RCC 7860 (cell line): ENCODE data around the gene ZDHHC5.
A peak's percentile ranks its signal among the peaks of the same experiment; 100 is the strongest.
"Not testable (repeated sequence)": the region's sequence is repeated elsewhere in the genome, so short reads cannot be mapped to it uniquely, and the experiment has no call there.

Source experiments
- DNase-seq: peaks from one replicate; pipeline ENCODE4 v3.0.0-alpha.2; 2015; ENCODE audit warnings: low spot score
- FAIRE-seq: peaks from 2 replicates; lab custom pipeline; 2012; peaks lifted over from hg19 to GRCh38; lab: Jason Lieb, UNC

ZDHHC5 gene

DNA sequence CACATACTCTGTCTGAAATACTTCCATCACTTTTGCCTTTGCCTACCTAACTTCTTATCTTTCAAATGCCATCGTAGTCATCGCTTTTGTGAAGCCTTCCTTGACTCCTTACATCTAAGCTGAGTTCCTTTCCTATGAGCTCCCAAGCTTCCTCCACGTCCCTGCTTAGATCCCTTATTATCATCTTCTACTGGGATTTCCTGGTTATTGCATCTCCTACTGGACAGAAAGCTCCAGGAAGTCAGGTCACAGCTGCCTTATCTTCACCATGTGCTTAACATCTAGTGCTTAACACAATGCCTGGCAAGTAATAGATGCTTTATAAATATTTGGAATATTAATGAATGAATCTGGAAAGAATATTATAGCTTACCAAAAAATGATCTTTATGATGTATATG is 24.1 kb upstream of the ZDHHC5 start:
- FAIRE-seq = no peak

DNA sequence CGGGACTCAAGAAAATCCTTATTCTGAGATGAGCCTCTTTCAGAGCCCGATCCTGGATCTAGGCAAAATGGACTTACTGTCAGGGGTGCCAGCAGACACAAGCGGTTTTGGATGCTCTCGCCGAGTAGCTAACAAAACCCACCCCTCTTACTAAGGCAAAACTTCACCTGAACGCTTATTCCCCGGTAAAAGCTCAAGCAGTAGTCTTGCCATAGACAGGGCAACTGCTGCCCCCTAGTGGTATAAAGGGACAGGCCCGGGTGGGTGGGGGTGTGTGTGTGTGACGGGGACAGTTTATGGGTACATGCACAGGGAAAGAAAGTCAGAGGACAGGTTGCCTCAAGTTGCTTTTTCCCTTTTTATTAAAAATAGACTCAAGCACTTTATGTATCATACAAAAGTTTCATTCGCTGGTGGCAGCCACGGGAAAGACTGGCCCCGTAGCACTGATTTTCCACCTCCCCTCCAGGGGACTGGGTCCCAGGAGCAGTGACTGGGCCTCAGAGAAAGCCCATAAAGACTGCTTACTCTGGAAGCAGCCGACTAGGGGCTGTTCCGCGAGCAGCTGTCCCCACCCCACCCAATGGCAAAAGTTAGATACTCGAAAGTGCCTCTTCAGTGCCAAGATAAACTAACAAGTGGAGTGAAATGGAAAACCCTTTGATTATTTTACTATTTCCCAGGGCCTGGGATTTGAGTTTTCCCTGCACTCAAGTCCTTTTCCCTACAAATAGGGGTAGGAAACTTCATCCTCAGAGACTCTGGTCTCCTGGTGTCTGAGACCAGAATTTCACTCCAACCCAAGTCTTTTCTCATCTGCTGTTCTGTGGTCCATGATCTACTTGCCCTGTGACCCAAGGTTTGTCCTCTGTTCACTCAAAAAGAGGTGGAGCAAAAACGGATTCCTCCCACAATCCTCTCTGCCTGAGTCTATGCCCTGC is 22.9 kb upstream of the ZDHHC5 start:
- peak; percentile 16 for DNase-seq
- no peak for FAIRE-seq

More for the DNA sequence above, 24.1 kb upstream of the ZDHHC5 start:
- no peak for DNase-seq

DNA sequence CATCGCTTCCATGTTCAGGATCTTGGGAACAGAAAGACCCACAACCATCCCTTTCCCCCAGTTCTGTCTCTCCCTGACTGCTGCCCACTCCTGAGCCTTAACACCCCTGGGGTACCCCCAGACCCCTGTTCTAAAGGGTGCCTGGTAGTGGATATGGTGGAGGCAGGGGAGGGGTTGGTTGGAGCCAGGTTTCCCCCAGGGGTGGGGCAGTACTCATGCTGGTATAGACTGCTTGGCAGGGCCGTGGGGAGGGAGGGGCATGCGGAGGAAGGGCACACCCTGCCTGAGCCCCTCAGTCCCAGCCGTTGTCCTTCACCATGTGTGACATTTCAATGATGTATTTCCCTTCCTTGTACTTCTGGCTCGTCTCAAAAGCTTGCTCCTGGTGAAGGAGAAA is 22.2 kb upstream of the ZDHHC5 start:
- FAIRE-seq = no peak
- no peak for DNase-seq

DNA sequence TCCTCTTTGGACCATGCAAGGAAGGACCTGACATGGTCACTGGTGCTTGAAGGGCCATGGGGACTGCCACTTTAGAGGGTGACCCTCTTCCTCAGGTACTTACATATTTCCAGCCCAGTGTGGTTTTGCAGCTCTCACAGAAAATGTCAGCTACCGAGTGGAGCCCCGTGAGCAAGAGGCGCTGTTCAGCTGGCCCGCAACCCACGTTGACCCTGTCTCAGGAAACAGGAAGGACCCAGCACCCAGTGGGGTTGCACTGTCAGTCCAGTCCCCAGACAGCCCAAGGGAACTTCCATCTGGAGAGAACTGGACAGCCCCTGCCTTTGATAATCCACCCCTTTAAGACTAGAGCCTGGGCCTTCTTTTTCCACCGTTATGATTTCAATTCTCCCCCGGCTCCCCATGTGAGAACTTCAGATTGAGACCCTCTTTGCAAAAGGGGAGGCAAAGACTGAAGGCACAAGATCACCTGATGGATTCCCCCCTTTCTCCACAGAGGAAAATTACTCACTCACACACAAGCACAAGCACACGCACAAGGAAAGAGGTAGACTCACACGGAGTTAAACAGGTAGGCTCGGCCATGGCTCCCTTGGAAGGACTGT is 21.6 kb upstream of the ZDHHC5 start:
- FAIRE-seq (no peak), DNase-seq (no peak)

DNA sequence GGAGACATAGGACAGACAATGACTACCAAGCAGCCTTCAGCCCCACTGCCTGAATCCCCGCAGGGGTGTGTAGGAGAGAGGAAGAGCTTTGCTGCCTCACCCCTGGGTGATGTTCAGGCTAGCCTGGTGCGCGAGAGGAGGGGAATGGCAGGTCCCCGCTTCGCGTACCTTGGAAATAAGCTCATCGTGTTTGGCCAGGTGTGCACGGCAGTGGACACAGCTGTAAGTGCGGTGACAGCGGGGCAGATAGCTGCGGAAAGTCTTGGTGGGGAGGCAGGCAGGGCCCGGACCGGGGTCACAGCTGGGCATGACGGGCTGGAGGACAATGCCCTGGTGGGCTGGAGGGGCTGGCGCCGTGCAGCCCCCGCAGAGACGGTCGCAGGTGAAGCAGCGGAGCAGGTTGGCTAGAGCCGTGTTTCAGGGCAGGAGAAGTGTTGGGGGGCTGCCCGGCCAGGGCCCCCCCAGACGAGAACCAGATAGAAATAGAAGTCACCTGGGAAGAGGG is 21.1 kb upstream of the ZDHHC5 start:
- no peak for DNase-seq

DNA sequence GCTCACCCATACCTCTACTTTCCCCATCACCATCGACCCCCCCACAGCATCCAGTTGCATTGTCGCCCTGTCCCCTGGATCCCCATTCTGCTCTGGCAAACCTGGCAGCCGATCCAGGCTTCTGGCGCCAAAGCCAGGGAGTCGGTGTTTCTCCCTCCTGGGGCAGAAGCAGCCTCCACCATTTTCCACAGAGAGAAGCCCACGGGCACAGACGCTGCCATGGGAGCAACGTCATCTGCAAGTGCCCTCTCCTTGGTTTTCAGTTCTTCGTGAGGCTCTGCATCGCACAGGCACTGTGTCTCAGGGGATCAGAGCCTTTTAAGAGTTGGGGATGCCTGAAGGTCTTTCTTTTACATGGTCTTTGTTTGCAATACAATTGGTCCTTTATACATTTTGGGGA is 20.5 kb upstream of the ZDHHC5 start:
- DNase-seq (no peak), FAIRE-seq (no peak)

More for the DNA sequence above, 21.1 kb upstream of the ZDHHC5 start:
- no peak for FAIRE-seq

DNA sequence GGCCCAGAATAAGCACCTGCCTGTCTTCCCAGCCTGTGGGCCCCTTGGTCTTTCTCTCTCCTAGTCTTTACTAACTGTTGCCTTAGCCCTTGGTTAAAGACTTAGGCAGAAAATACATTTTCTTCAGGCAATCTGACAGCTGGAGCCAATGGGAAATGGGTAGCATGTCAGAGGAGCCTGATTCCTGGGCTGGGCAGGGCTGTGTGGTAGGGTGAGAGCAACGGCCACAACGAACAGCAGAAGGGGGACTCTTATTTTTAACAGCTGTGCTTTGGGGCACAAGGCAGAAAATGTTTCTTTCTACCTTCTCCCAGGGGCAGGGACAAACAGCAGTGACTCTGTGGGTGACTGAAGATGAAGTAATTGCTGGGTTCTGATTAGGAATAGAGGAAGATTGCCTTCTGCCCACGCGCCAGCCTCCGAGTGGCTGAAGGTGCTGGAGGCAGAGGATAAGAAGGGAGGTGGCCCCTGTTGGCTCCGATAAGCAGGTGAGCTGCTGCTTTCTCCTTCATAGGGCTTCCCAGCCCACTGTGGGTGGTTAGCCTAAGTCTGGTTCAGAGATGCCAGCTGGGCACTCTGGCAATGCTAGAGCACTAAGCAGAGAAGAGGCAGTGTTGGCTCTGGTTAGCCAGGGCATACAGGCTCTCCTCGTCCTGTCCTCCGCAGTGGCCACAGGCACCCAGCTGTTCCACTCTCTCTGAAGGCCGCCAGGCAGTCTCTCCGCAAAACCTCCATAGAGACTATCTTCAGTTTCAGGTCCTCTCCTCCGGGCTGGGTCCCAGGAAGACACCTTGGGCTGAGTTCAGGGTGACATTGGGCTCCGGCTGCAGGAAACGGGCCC is 19.7 kb upstream of the ZDHHC5 start:
- DNase-seq (no peak), FAIRE-seq (no peak)

DNA sequence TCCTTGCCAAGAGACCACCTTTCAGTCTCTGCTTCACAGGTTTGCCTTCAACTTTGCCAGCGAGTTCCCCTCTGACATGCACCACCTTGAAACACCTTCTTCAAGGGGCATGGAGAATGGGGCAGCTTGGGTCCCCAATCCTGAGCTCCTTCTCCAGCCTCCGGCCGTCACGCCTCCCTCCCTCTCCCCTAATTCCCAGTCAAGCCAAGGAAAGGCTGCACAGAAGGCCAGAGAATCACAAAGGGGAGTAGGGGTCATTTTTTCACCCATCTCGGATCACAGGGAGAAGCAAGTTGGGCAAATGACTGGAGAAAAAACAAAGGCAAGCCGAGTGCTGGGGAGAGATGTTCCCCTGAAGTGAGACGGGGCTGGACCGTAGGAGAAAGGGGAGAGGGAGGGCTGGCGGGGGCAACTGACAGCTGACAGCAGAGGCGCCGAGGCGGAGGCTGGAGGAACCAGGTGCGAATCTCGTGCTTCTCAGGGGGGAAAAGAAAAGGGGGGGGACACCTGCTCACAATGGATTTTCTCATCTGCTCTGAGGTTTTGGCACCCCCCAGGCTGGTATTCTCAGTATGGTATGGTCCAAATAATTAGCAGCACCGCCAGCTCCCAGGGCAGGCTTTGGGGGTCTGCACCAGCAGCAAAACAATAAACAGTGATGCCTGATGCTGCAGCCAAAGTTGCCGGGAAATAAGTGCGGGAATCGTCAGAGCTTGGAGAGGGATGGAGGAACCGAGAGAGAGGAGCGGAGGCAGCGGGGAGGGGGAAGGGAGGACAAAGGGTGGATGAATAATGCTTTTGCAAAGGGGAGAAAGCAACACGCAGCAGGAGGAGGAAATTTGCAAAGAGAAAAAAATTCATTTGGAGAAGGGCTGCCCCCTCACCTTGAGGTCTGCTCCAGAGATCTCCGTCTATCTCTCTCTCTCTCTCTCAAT is 18.8 kb upstream of the ZDHHC5 start:
- no peak for DNase-seq
- FAIRE-seq = no peak

DNA sequence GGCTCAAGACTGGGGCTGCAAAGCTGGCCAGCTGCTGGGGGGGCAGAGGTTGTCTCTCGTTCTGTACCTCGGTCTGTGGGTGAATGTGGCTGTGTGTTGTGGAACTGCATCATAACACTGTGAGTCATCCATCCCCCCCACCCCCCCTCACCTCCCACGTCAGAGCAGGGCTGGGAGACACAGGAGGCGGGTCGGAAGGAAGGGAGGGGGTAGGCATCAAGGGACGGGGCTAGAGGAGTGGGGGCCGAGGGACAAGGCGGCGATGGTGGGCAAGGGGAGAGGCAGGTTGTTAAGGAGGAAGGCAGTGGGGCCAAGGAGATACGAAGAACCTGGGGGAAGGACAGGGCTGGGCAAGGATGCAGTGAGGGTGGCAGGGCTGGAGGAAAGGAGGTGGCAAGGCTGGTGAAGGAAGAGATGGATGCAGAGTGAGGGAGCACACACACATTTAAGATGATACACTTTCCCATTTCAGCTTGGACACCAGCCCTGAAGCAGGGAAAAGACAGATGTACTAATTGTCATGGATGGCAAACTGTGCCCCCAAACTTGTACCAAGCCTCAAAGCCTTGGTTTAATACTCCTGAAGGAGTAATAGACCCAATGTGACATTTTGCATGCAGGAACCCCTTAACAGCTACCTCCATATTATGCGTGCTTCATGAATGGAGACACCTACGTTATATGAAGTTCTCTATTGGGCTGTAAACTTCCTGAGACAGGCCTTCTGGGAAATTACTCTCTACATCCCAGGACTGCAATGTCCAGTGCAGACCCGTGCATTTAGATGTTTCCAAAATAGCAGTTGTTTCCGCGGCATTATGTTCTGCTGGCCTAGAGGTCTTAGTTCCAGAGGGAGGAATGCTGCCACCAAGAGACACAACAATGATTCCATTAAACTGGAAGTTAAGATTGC is 17.8 kb upstream of the ZDHHC5 start, which contains the start of gene YPEL4:
TSS of gene YPEL4 (minus strand) at position 87 of the 913 bp plus-strand sequence. CDS start 2,805 bp downstream, outside the sequence.
- FAIRE-seq = no peak
- no peak for DNase-seq

DNA sequence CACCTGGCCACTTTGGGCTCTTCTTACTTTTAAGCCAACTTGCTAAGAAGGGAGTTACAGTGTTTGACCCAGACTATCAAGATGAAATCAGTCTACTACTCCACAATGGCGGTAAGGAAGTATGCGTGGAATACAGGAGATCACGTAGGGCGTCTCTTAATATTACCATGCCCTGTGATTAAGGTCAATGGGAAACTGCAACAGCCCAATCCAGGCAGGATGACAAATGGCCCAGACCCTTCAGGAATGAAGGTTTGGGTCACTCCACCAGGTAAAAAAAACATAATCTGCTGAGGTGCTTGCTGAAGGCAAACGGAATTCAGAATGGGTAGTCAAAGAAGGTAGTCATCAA is 17.2 kb upstream of the ZDHHC5 start:
- FAIRE-seq (no peak), DNase-seq (no peak)

DNA sequence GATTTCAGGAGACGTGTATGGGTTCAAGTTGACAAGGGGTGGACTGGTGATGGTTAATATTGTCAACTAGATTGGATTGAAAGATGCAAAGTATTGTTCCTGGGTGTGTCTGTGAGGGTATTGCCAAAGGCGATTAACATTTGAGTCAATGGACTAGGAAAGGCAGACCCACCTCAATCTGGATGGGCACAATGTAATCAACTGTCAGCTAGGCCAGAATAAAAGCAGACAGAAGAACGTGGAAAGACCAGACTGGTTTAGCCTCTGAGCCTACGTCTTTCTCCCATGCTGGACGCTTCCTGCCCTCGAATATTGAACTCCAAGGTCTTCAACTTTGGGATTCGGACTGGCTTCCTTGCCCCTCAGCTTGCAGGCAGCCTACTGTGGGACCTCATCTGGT is 16.5 kb upstream of the ZDHHC5 start:
- DNase-seq (no peak), FAIRE-seq (no peak)

DNA sequence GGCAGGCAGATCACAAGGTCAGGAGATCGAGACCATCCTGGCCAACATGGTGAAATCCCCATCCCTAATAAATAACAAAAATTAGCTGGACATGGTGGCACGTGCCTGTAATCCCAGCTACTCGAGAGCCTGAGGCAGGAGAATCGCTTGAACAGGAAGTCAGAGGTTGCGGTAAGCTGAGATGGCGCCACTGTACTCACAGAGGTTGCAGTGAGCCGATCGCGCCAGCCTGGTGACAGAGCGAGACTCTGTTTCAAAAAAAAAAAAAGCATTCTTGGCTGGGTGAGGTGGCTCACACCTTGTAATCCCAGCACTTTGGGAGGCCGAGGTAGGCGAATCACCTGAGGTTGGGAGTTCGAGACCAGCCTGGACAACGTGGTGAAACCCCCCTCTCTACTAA is 15.7 kb upstream of the ZDHHC5 start:
- not testable (repeated sequence) for DNase-seq, FAIRE-seq

DNA sequence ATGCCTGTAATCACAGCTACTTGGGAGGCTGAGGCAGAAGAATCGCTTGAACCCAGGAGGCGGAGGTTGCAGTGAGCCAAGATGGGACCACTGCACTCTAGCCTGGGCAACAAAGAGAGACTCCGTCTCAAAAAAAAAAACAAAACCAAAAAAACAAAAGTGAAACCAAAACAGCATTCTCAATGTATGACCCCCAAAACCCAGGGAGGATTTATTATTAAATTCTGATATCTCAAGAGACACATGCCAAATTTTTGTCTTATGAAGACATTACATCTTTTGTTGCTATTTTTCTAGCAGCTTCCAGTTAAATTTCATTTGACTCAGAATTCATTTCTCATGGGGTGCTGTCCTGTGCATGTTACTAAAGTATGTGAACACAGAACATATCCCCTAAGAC is 15.3 kb upstream of the ZDHHC5 start:
- no peak for FAIRE-seq
- DNase-seq = no peak

DNA sequence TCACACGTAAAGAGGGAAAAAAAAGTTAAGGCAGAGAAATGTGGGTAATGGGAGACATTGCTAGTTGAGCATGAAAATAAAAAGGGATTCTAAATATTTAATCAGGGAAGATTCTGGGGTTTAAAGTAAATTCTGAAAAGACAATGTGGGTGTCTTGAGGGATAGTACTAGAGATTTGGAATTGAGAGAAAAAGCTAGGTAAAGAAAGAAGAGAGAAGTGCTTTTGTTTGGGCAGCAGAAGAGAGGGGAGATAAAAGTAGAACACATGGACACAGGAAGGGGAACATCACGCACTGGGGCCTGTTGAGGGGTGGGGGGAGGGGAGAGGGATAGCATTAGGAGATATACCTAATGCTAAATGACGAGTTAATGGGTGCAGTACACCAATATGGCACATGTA is 14.8 kb upstream of the ZDHHC5 start:
- no peak for FAIRE-seq

DNA sequence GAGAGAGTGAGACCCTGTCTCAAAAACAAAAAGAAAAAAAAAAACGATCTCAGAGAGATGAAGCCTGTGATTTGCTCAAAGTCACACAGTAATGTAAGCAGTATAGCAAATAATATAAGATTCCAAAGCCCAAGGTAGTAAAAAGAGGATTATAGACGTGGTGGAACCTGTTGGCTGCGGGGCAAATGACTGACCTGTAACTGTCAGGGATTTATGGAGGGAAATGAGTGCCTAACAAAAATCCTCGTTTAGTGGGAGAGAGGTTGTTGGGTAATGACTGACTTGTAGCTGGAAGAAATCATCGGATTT is 11.1 kb upstream of the ZDHHC5 start:
- no peak for FAIRE-seq
- DNase-seq = no peak

More for the DNA sequence above, 14.8 kb upstream of the ZDHHC5 start:
- no peak for DNase-seq

DNA sequence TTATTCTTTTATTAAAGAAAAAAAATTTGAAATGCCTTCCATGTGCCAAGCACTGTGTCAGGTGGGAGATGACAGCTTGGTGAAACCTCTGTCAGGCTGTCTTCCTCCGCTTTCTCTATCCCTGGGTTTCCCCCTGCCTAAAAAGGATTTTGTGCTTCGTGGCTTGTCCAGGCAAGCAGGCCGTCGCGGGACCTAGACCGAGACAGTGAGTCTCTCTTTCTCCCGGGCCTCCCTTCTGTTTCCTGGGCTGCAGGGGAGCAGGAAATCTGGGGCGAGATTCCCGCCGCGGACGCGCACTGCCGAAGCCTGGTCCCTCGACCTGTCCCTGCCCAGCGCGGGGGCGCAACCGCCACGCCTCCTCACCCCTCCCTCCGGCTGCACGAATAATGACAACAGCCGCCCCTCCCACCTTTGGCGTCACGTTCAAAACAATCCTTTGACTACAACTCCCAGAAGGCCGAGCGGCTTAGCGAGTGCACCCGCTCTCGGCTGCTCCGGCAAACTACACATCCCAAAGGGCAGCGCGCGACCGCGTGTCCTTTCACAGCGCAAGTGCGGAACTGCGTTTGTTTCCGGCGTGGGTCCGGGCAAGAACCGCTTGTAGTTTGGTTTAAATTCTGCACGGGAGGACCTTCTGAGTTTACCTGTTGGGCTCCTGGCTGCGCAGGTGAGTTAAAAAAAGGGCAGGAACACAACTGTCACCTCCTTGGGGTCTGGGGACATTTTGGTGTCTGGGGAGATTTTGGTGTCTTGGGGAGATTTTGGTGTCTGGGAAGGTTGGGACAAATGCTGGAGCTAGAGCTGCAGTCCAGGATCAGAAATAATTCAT is 10.5 kb upstream of the ZDHHC5 start, which contains the start of gene CLP1:
TSS of gene CLP1 (plus strand) at position 569 of the 829 bp plus-strand sequence. CDS start 1,715 bp downstream, outside the sequence.
- FAIRE-seq = peak; percentile 77
- peak; percentile 93 for DNase-seq

DNA sequence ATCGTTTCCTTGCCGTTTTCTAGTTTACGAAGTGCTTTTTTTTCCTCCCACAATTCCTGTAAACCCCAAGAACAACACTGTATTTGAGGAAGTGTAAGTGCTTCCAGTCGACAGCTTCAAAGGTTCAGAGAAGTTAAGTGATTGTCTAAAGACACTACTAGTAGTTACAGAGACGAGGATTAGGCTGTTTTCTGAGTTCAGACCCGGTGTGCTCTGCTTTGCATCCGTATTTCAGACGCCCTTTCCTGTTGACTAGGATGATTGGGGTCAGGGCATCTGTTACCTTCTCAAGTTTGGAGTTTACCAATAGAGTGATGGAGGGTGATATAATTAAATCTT is 9.9 kb upstream of the ZDHHC5 start:
- FAIRE-seq (no peak), DNase-seq (no peak)

DNA sequence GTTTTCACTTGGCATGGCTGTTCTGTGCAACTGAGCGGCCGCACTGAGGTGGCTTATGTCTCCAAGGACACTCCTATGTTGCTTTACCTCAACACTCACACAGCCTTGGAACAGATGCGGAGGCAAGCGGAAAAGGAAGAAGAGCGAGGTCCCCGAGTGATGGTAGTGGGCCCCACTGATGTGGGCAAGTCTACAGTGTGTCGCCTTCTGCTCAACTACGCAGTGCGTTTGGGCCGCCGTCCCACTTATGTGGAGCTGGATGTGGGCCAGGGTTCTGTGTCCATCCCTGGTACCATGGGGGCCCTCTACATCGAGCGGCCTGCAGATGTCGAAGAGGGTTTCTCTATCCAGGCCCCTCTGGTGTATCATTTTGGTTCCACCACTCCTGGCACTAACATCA is 8.2 kb upstream of the ZDHHC5 start:
- FAIRE-seq (no peak), DNase-seq (no peak)
